Nucleus accumbens (tissue), 56 donors: ENCODE results near the gene PDE3B.
A peak's percentile ranks its signal among the peaks of the same experiment; 100 is the strongest.
"Not testable (repeated sequence)": the region's sequence is repeated elsewhere in the genome, so short reads cannot be mapped to it uniquely, and the experiment has no call there.

Experiments used
- DNase-seq, 56 donors: peaks; one replicate each; lab custom pipeline; 2025; lab: John Stamatoyannopoulos, UW

PDE3B gene

DNA sequence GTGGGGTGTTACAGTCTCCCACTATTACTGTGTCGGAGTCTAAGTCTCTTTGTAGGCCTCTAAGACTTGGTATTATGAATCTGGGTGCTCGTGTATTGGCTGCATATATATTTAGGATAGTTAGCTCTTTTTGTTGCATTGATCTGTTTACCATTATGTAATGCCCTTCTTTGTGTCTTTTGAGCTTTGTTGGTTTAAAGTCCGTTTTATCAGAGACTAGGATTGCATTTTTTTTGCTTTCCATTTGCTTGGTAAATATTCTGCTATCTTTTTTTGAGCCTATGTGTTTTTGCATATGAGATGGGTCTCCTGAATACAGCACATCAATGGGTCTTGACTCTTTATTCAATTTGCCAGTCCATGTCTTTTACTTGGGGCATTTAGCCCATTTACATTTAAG lies 97.6 kb downstream of the PDE3B start:
- no peak for DNase-seq

DNA sequence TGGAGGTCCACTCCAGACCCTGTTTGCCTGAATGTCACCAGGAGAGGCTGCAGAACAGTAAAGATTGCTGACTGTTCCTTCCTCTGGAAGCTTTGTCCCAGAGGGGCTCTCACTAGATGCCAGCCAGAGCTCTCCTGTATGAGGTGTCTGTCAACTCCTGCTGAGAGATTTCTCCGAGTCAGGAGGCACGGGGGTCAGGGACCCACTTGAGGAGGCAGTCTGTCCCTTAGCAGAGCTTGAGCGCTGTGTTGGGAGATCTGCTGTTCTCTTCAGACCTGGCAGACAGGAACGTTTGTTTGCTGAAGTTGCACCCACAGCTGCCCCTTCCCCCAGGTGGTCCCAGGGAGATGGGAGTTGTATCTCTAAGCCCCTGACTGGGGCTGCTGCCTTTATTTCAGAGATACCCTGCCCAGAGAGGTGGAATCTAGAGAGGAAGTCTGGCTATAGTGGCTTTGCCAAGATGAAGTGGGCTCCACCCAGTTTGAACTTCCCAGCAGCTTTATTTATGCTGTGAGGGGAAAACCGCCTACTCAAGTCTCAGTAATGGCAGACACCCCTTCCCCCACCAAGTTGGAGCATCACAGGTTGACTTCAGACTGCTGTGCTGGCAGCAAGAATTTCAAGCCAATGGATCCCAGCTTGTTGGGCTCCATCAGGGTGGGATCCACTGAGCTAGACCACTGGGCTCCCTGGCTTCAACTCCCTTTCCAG lies 99.4 kb downstream of the PDE3B start:
- DNase-seq = no peak

DNA sequence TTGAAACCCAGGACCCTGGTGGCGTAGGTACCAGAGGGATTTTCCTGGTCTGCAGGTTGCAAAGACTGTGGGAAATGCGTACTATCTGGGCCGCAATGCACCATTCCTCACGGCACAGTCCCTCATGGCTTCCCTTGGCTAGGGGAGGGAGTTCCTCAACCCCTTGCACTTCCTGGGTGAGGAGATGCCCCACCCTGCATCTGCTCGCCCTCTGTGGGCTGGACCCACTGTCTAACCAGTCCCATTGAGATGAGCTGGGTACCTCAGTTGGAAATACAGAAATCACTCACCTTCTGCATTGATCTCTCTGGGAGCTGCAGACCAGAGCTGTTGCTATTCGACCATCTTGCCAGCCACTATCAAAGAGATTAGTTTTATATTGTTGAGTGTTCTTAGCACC lies 100.1 kb downstream of the PDE3B start:
- not testable (repeated sequence) for DNase-seq

DNA sequence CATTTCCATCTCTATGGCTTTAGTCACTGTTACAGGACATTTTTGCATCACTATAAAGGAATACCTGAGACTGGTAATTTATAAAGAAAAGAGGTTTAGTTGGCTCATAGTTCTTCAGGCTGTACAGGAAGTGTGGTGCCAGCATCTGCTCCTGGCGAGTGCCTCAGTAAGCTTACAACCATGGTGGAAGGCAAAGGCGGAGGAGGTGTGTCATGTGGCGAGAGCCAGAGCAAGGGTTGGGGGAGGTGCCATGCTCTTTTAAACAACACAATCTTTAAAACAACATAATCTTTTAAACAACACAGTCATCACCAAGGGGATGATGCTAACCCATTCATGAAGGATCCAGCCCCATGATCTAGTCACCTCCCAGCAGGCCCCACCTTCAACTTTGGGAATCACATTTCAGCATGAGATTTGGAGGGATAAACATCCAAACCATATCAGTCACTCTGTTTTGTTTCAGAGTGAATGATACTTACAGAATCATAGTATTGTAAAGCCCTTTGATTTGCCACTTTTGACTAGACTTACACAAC lies 103.3 kb downstream of the PDE3B start:
- DNase-seq = no peak

DNA sequence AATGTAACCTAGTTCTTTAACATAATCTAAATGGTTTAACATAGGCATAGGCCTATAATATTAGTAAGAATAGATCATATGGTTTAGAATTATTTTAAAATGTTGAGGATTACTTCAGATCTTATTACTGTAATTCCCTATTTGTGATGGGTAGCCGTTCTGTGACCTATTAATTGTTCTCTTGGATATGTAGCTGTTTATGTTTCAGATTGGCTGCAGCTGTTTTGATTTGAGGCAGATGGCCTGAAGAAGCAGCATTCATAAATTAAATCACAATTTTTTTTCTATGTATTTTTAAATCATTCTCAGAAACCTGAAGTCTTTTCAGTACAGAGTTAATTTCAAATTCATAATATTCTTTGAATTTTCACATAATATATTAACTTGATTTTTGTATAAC lies 104.5 kb downstream of the PDE3B start:
- no peak for DNase-seq

DNA sequence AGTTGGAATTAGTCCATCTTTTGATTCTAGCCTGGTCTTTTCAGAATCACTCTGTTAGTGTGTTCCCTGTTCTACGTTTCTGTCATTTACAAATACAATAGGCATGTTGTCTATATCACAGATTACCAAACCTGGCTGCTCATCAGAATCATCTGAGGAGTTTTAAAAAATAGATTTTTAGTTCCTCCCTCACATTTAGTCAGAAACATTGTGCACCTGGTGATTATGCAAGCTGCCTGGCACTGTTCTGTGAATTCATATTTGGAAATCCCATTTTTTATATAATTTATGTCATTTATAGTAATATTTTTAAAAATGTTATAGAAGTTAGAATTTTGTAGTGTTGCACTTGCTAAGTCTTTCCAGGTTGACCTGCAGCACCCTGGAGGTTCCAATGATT lies 107.3 kb downstream of the PDE3B start:
- DNase-seq = peak in 6 of 56 donors; percentile 0 to 36 (median 10)

DNA sequence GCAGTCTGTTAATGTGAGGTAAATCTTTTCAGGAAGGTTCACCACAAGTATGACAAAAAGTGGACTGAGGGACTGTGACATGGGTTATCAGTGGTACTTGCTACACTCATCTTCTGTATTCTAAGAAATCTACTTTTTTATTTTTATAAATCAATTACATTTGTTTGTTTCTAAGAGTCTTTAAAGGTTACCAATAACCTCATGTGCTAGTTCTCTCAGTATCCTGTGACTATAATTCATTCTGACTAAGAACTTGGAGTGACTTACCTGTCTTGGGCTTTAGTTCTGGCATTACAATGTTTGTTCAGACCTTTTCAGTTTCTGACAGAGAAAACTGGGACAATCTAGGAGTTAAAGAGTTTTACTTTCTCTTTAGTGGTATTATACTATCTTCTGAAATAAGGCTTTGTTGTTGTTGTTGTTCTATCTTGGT lies 108.4 kb downstream of the PDE3B start:
- DNase-seq = no peak

DNA sequence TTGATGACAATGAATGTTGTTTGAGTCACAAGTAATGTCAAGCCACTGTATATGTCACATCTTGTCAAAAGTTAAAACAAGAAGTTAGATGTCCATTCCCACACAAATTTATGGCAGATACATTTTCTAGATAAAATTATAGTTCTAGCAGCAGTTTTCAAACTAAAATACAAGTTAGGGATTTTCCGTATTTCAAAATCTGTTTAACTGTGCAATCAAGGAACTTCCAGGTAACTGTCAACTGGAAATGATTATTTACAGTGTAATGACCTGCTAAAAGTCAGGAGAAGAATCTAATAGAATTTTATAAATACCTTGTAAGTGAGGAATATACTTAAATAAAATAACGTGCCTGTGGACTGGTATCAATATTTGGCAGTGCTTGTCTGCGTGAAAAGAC lies 111.5 kb downstream of the PDE3B start:
- DNase-seq = no peak

DNA sequence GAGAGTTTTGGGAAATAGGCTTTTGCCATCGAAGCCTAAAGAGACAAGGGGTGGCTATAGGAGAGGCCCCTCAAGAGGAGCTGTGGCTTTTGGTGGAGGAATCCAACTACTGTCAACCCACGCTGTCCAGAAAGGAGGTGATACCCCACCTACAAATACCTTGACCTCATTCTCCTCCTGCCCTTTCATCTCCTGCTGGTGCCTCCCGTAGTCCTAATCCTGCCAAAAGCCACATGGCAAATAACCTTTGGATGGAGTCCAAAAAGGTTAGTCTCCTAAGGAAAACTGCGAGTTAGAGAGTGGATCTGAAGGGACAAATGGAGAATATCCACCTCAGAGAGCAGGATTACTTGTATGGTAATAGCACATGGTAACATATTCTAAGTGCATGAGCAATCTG lies 112.7 kb downstream of the PDE3B start:
- no peak for DNase-seq

DNA sequence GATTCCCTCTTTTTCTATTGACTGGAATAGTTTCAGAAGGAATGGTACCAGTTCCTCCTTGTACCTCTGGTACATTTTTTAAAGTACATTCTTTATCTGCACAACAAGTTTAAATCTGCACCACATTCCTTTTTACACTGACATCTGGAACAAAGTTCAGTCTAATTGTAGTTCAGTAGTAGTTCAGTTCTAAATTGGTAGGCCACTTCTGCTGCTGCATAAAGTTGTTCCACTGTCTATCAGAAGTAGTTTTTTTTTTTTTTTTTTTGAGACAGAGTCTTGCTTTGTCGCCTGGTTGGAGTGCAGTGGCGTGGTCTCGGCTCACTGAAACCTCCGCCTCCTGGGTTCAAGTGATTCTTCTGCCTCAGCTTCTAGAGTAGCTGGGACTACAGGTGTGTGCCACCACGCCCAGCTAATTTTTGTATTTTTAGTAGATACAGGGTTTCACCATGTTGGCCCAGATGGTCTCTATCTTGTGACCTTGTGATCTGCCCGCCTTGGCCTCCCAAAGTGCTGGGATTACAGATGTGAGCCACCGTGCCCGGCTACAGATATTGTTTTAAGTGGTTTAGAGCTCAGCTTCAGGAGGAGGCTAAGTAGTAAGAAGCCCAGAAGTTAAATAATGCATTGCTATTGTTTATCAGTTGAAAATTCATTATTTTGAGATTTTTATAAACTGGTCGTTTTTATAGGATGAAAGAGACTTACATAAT lies 115.9 kb downstream of the PDE3B start:
- DNase-seq = not testable (repeated sequence)

DNA sequence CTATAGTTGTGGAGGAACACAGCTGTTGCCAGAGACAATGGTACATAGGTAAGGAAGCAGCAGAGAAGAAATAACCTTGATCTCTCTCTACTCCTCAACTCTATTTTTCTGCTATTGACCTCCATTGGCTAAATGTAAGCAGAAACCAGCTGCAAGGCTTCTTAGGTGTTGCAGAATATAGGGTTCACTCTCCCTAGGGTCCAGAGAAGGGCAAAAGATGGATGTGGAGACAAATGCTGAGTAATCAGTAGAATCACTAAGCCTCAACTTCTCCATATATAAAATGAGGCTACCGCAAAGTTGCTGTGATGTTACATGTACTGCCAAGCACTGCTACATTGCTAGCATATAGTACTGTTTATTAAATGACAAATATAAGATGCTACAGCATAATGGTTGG lies 120.6 kb downstream of the PDE3B start:
- DNase-seq = no peak

DNA sequence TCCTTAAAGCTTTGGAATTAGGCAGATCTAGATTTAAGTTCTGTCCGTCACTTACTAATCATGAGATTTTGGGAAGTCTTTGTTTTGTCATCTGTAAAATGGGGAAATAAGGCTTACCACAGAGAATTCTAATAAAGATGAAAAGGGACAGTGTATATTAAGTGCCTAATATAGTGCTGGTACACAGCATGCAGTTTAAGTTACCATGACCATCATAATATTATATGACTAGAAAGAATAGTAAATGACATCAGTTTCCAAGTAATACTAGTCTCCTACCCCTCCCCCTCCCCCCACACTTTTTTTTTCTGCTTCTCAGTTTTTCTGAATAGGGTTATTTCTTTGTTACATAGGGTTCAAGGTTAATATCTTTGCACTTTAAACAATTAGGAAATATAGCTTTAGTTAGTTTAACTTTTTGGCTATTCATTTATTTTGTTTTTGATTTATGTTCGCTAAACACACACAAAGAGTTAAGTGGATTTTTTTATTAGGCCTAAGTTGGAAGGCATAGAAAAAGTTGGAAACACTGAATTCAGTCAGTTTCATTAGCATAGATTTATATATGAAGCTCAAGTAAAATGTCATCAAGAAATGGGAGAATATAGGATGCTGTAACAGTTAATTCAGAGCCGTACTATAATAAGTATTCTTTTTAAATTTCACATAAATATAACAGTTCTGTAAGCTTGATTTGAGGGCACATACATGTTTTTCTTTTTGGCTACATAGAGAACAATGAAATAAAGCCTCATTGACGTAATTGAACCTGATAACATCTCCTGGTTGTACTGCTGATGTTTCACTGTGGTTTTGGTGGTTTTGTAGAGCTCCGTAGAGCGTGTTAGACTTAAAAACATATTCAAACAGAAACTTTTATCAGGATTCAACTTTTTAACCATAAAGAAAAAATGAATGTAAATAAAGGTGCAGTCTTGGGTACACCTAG lies 121.2 kb downstream of the PDE3B start:
- DNase-seq = no peak

DNA sequence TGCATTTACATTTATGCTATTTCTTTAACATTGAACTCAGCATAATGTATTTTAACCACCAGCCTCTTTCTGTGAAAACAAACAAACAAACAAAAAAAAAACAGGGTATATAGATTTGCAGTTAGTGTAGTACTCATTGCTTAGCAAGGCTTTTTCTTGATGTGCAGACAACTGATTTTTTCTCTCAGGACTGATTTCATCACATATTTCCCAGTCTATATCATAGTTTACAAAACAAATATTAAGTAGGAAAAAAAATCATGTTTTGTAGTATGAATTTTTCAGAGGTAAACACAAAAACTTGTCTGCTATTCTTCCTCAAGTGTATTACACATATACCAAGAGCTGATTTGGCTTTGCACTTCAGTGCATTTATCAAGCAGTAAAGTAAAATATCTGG lies 123.0 kb downstream of the PDE3B start:
- DNase-seq = no peak

DNA sequence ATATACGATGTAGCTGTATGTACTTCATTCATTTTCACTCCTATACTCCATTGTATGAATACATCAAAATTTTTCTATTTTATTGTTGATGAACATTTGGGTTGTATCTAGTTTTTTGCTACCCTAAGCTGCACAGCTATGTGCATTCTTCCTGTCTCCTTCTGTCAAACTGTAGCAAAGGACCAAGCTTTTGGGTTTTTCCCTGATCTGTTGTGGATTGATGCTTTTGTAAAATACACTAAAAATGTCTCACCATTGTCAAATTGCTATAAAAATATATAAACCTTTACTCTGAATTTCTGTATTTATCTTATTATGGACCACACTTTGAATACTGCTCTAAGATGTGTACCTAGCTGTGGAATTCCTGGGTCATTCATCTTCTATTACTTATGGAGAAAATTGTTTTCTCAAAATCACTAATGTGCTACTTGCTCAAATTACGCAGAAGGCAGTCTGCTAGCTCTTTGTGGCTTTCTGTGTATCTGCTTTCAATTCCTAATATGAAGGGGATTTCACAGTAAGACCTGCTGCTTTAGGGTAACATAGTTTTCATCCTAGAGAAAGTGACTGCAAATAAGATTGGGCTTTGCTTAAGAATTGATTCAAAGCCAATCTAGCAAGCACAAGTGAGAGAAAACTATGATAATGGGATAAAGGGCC lies 125.1 kb downstream of the PDE3B start:
- no peak for DNase-seq

DNA sequence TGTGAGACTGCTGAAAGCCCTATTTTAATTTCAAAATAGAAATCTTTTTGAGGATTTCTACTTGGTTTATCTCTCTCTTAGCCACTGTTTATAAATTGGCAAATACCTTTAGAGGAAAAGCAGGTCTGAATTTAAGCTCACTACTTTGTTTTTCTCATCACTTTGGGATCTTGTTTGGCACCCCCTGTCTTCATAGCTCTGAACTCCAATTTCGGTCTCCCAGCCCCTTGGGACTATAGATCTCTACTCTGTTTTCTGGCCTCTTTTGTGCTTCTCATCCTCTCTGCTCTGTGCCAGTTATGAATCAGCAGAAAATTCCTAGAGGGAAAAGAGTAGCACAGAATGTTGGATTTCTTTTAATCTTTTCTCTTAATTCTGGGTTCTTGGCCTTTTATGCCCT lies 130.2 kb downstream of the PDE3B start:
- no peak for DNase-seq

DNA sequence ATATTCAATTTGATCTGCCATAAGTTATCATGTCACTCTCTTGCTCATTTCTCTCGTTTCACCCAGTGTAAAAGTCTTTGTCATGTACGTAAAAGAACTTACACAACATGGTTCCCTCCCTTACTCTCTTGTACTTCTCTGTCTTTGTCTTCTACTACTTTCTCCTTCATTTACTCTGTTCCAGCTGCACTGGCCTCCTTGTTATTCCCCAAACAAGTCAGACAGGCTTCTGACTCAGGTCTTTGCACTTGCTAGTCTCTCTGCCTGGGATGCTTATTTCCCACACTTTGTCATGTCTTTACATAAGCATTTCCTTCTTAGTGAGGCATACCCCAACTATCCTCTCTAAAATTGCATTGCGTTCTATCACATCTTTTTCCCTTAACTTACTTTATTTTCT lies 131.1 kb downstream of the PDE3B start:
- DNase-seq = no peak

DNA sequence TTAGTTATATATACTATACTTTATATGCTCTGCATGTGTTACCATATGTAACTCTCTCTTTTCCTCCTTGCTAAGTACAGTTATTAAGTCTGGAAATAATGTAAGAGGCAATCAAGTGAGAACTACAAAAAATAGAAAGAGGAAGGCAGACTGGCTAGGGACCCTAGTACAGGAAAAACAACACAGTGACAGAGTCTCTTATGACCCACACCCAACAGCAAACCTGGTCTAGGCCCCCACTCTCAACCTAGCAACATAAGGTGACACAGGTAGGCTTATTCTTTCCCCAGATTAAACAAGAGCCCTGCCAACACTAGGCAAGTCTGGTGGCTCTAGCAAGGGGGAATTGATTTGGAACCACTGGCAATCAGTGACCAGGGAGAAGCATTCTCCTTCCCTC lies 132.3 kb downstream of the PDE3B start:
- DNase-seq = no peak

DNA sequence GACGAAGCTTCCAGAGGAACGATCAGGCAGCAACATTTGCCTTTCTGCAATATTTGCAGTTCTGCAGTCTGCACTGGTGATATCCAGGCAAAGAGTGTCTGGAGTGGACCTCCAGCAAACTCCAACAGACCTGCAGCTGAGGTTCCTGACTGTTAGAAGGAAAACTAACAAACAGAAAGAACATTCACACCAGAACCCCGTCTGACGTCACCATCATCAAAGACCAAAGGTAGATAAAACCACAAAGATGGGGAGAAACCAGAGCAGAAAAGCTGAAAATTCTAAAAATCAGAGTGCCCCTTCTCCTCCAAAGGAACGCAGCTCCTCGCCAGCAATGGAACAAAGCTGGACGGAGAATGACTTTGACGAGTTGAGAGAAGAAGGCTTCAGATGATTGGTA lies 134.9 kb downstream of the PDE3B start:
- DNase-seq = not testable (repeated sequence)

DNA sequence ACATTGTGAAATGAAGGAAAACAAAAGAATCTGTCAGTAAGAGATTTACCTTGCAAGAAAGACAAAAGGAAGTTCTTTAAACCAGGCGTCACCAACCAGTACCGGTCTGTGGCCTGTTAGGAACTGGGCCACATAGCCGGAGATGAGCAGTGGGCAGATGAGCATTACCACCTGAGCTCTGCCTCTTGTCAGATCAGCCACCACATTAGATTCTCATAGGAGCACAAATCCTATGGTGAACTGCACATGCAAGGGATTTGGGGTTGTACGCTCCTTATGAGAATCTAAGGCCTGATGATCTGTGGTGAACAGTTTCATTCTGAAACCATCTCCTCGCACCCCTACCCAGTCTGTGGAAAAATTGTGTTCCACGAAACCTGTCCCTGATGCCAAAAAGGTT lies 140.2 kb downstream of the PDE3B start:
- DNase-seq = no peak

DNA sequence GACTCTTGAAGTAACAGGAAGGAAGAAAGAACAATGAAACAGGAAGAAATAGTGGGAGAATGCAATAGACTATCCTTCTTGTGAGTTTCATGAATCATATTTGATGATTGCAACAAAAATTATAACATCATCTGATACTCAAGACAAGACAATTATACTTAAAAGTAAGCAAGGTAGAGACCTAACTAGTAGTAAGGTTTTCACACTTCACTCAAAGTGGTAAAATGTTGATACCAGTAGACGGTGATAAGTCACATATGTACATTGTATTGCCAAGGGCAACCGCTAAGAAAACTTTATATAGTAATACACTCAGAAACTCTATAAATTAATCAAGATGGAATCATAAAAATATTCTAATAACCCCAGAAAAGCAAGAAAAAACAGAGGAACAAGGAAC lies 140.6 kb downstream of the PDE3B start:
- DNase-seq = no peak
